OCI-LY7 (cell line): Measurements from ENCODE around the gene CCR7. TPM values are rescaled to one million over a fixed set of nuclear protein-coding genes. Genes with fewer than 3 reads are reported as not detected.

ENCODE experiments used
- BruUV-seq: library from RNA; stranded (reverse); fragments of 400-500 nt; replicated peaks from 2 replicates; lab custom pipeline; 2021; lab: Mats Ljungman, UMichigan
- CTCF ChIA-PET: fragments of 300-600 bp; sonication (Branson Sonifier 250); formaldehyde crosslinking; loops from one replicate; lab custom pipeline; 2022; ENCODE audit warnings: antibody characterized with exemption; ENCODE audit not compliant: unreplicated experiment; lab: Charles Lee
- POLR2A ChIA-PET: fragments of 300-600 bp; sonication (Branson Sonifier 250); formaldehyde crosslinking; loops from one replicate; lab custom pipeline; 2022; ENCODE audit warnings: antibody characterized with exemption; lab: Charles Lee
- DNase-seq: peaks from one replicate; pipeline ENCODE4 v3.0.0-alpha.2; 2015; ENCODE audit warnings: low spot score
- H2AFZ ChIP-seq: fragments of 200-600 bp; sonication (generic), shearing (Covaris generic); 2 replicates; pipeline ENCODE4 v1.6.1; 2014; ENCODE audit warnings: mild to moderate bottlenecking, antibody characterized with exemption, low read length, moderate library complexity
- H3K27ac ChIP-seq: fragments of 200-600 bp; sonication (generic); 2 replicates; pipeline ENCODE4 v1.5.1; 2014; ENCODE audit warnings: mixed run types, low read depth, mild to moderate bottlenecking, moderate library complexity, low read length, inconsistent platforms; ENCODE audit not compliant: poor library complexity, severe bottlenecking
- H3K36me3 ChIP-seq: fragments of 200-600 bp; sonication (generic); 2 replicates; pipeline ENCODE4 v1.6.1; 2014; ENCODE audit warnings: mild to moderate bottlenecking, antibody characterized with exemption, low read length, moderate library complexity, mixed read lengths; ENCODE audit not compliant: insufficient read depth
- H3K4me1 ChIP-seq: fragments of 200-600 bp; sonication (generic); 2 replicates; pipeline ENCODE4 v1.5.1; 2014; ENCODE audit warnings: mild to moderate bottlenecking, low read length; ENCODE audit not compliant: insufficient read depth, poor library complexity, severe bottlenecking
- H3K4me2 ChIP-seq: fragments of 200-600 bp; sonication (generic); 2 replicates; pipeline ENCODE4 v1.6.1; 2014; ENCODE audit warnings: mild to moderate bottlenecking, low read length
- H3K4me3 ChIP-seq: fragments of 200-600 bp; sonication (generic); 2 replicates; pipeline ENCODE4 v1.5.1; 2014; ENCODE audit warnings: mild to moderate bottlenecking, low read depth, low read length; ENCODE audit not compliant: poor library complexity, severe bottlenecking
- H3K79me2 ChIP-seq: fragments of 200-600 bp; sonication (generic); 2 replicates; pipeline ENCODE4 v1.6.1; 2016; ENCODE audit warnings: low read depth, mild to moderate bottlenecking, low read length, moderate library complexity, mixed read lengths; ENCODE audit not compliant: insufficient read depth
- H3K9me2 ChIP-seq: fragments of 200-600 bp; sonication (generic); 2 replicates; pipeline ENCODE4 v1.6.1; 2016; ENCODE audit warnings: mild to moderate bottlenecking, low read length, mixed read lengths; ENCODE audit not compliant: insufficient read depth
- H3K9me3 ChIP-seq: fragments of 200-600 bp; sonication (generic); 2 replicates; pipeline ENCODE4 v1.6.1; 2014; ENCODE audit warnings: mild to moderate bottlenecking, mixed run types, low read length, mixed read lengths
- H4K20me1 ChIP-seq: fragments of 200-600 bp; sonication (generic); 2 replicates; pipeline ENCODE4 v1.6.1; 2014; ENCODE audit warnings: mild to moderate bottlenecking, antibody characterized with exemption, low read length, moderate library complexity, mixed read lengths; ENCODE audit not compliant: insufficient read depth
- CTCF ChIP-seq: fragments of 200-600 bp; sonication (generic); conservative IDR thresholded peaks from 2 replicates; pipeline ENCODE4 v1.5.1; 2014; ENCODE audit warnings: mild to moderate bottlenecking, antibody characterized with exemption, low read length, moderate library complexity, mixed read lengths
- EZH2phosphoT487 ChIP-seq: fragments of 200-600 bp; sonication (generic); IDR thresholded peaks from 2 replicates; pipeline ENCODE4 v1.6.1; 2018; ENCODE audit warnings: low read depth, borderline replicate concordance, mild to moderate bottlenecking, mixed run types, antibody characterized with exemption, low read length, moderate library complexity, mixed read lengths
- intact Hi-C: fragments of 100-400 bp; cut with micrococcal nuclease; formaldehyde crosslinking; loops from one replicate; pipeline ENCODE4 v1.10.0; 2022; ENCODE audit not compliant: unreplicated experiment
- total RNA-seq, 2 experiments: library from RNA; depleted of rRNA in 1 of 2; stranded (reverse); fragments of >200 nt in 1 of 2; shearing (Covaris generic) in 1 of 2; gene quantifications; 2 replicates each; pipeline ENCODE4 v1.2.3, GENCODE V29; 2014 to 2022

CCR7 gene
- total RNA-seq, 2 experiments from 2014 or later, result 0.48 to 2.3 TPM

GRCh38 chr17:40538936-40539705, 26.2 kb downstream of the CCR7 start:
- Histone ChIP-seq H2AFZ (no peak overlapping the region), H4K20me1 (no peaks in the 10 kb centered on the region), H3K9me3 (no peaks in the 10 kb centered on the region), H3K36me3 (no peaks in the 10 kb centered on the region), H3K27ac (no peak overlapping the region), H3K9me2 (no peaks in the 10 kb centered on the region), H3K4me3 (no peak overlapping the region), H3K79me2 (no peaks in the 10 kb centered on the region), H3K4me1 (peaks cover 23% of the 10 kb centered on the region), H3K4me2 (no peak overlapping the region)
- ChIA-PET POLR2A (interaction anchor here (0.6 to 1.5 kb wide), 4 partner anchors 10 to 58 kb away, joined by 4 to 6 read pairs (median 4); no protein-coding TSS in a partner anchor), CTCF (no interaction called here)
- intact Hi-C loops, result no loop called here
- TF ChIP-seq CTCF (no peak), EZH2phosphoT487 (no peak)
- BruUV-seq, result no TSS peak
- DNase-seq, result no peak

- Histone ChIP-seq H4K20me1 (no peaks in the 10 kb centered on the region), H3K4me2 (no peak overlapping the region), H3K27ac (no peak overlapping the region), H3K9me2 (no peaks in the 10 kb centered on the region), H3K36me3 (no peaks in the 10 kb centered on the region), H3K9me3 (no peaks in the 10 kb centered on the region), H2AFZ (no peak overlapping the region), H3K4me3 (no peak overlapping the region), H3K79me2 (no peaks in the 10 kb centered on the region), H3K4me1 (peaks cover 31% of the 10 kb centered on the region)
- ChIA-PET CTCF (no interaction called here), POLR2A (interaction anchor here (0.6 to 1.5 kb wide), 4 partner anchors 9 to 182 kb away, joined by 4 to 6 read pairs (median 4); no protein-coding TSS in a partner anchor)
- intact Hi-C loops, result no loop called here
- TF ChIP-seq EZH2phosphoT487, result no peak
- no peak for TF ChIP-seq CTCF
- DNase-seq, result no peak
- BruUV-seq, result no TSS peak
Measured at GRCh38 chr17:40538019-40538935, 27.0 kb downstream of the CCR7 start.
